Stimulated activated CD4-positive, alpha-beta T cell treated with anti-CD3 and anti-CD28 coated beads, TNF-alpha, amount 100 ng/mL, for 1 hour (primary cell): ENCODE results near the gene THSD1.
A peak's percentile ranks its signal among the peaks of the same experiment; 100 is the strongest.

Source experiments
- DNase-seq, 3 donors: peaks; one replicate each; pipeline ENCODE4 v3.0.0-alpha.2; 2020; ENCODE audit warnings: low read depth in 3 of 3, low spot score in 1 of 3

The THSD1 gene

GRCh38 chr13:52405767-52406494, at the start of gene THSD1:
Gene THSD1 (minus strand): TSS chr13:52406172. CDS start chr13:52402600, 3,572 bp downstream.
- no peak for DNase-seq

GRCh38 chr13:52455677-52456041, 49.7 kb upstream of the THSD1 start:
- peak; percentile 21 to 75 (median 55) for DNase-seq

- peak; percentile 73 to 82 (median 76) for DNase-seq
Observed at GRCh38 chr13:52454820-52455676, 49.1 kb upstream of the THSD1 start, which contains the start of gene CKAP2. Gene CKAP2 (plus strand): TSS chr13:52455478. CDS start chr13:52455557, 79 bp downstream.

DNA sequence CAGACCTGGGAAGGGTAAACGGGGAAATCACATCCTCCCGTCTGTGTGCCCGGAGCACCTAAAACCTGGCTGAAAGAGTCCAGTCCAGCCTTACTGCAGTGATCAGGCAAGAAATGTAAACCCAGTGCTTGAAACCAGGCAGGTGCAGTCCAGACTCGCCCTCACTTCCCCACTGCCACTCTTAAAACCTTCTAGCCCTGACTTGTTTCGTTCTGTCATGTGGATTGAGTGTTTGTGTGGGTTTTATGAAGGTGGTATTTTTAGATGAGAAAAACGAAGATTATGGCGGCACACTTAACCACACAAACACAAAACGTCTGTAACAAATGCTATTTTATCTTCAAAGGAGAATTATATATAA, 48.5 kb upstream of the THSD1 start:
- no peak for DNase-seq

GRCh38 chr13:52452470-52452869, 46.5 kb upstream of the THSD1 start:
- no peak for DNase-seq

DNA sequence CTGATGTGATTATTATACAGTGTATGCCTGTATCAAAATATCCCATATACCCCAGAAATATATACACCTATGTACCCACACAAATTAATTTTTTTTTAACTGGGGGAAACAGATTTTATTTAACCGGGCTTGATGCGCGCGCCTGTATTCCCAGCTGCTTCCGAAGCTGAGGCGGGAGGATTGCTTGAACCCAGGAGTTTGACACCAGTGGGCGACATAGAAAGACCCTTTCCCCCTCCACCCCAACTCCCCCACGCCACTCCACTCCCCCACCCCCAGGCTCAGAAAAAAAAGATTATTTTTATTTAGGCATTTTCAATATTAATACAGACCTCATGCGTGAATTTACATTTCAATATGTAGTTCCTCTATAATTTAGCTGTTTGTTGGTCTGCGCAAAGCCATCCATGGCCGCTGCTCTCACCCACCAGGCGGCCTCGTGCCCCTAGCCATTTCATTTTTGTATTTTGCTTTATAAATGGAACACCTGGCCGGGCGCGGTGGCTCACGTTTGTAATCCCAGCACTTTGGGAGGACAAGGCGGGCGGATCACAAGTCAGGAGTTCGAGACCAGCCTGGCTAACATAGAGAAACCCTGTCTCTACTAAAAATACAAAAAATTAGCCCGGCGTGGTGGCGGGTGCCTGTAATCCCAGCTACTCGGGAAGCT, 45.3 kb upstream of the THSD1 start:
- DNase-seq, result no peak

DNA sequence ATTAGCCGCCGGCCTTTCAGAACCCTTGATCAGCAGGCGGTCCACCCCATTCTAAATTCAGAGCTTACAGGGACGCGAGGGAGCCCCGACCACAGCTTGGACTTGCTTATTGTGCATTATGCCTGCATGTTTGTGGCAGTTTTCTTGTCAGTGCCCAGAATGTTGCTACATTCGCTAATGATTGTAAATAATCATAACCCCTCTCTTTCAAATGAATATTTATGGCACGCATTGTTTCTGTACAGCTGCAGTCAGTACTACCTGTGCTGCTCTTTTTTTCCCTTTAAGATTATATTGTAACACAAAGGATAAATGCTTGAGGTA, 44.8 kb upstream of the THSD1 start:
- no peak for DNase-seq

- DNase-seq, result peak; percentile 84 to 96 (median 91)
Observed at GRCh38 chr13:52450012-52450792, 44.2 kb upstream of the THSD1 start, which contains the start of gene VPS36. Gene VPS36 (minus strand): TSS chr13:52450634. CDS start chr13:52450594, 40 bp downstream.

DNA sequence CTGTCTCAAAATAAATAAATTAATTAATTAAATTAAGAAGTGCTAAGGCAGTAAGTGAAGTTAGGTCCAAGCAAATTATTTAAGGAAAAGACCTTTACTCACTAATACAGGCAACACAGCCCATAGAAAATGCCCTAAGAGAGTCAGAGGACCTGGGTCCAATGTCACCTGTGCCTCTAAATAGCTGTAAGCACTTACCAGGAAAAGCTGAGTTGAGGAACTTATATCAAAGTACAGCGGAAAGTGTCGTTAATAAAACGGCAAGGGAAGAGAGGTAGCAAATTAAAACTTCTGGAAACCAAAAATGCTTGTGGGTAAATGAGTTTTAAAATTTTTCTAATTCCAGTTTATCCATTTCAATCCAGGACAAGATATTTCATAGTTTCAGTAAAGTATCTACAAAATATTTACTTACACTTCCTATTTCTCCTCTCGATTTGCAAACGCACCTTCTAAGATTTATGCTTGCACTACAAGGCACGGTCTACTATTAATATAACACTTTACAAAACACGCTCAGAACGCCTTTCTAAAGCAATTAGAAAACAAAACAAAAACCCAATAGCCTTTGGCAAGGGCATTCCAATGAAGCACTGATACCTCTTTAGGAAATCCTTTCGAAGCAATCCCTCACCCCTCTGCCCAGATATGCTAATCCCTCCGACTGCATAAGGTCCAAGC, 43.5 kb upstream of the THSD1 start:
- DNase-seq, result no peak

GRCh38 chr13:52447815-52448552, 42.0 kb upstream of the THSD1 start:
- DNase-seq, result no peak

- DNase-seq, result no peak
Observed at GRCh38 chr13:52447354-52447753, 41.4 kb upstream of the THSD1 start.

- no peak for DNase-seq
Observed at GRCh38 chr13:52446265-52446664, 40.3 kb upstream of the THSD1 start.

DNA sequence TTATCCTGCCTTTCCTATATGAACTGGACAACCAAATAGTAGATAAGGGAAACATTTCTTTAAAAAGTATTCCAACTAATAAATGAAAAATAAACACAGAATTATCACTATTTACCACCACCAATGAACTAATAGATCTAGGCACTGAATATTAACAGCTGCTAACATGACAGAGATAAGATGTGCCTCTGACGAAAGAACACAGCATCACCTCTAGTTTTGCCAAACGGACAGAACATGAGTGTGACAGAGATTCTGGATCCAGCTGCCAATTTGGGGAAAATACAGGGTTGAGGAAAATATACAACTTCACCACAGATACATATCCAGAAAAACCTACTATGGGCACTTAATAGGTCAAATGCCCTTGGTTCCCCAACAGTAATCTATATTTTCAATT, 26.5 kb upstream of the THSD1 start:
- DNase-seq, result no peak

- DNase-seq, result no peak
Observed at GRCh38 chr13:52428295-52428694, 22.3 kb upstream of the THSD1 start.

DNA sequence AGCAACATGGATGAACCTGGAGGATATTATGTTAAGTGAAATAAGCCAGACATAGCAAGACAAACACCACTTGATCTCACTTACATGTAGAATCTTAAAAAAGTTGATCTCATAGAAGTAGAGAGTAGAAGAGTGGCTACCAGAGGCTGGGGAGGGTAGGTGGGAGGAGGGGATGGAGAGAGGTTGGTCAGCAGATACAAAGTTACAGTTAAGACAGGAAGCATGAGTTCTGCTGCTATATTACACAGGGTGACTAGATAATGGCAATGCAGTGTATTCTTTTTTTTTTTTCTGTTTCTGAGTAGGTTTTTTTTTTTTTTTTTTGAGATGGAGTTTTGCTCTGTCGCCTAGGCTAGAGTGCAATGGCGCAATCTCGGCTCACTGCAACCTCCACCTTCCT, 15.2 kb upstream of the THSD1 start:
- DNase-seq, result no peak

- no peak for DNase-seq
Observed at GRCh38 chr13:52419080-52419479, 13.1 kb upstream of the THSD1 start.

- no peak for DNase-seq
Observed at GRCh38 chr13:52414963-52415362, 9.0 kb upstream of the THSD1 start.

DNA sequence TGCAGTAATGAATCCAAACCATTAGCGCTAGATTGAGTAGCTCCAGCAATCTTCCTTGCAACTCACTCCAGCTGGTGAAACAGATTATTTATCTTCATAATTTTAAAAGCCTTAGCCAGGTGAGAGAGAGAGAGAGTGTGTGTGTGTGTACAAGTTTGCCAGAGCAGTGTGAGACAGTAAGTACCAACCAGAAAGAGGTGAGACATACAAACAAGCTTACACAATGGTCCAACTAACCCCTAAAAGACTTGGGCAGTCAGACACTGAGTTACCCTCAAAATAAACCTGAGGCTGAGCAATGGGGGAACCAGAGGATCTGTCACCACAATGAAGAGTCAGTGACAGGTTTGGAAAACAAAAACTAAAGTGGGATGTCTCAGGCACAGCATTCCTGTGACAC, 8.1 kb upstream of the THSD1 start:
- no peak for DNase-seq

GRCh38 chr13:52412128-52412527, 6.2 kb upstream of the THSD1 start:
- no peak for DNase-seq

DNA sequence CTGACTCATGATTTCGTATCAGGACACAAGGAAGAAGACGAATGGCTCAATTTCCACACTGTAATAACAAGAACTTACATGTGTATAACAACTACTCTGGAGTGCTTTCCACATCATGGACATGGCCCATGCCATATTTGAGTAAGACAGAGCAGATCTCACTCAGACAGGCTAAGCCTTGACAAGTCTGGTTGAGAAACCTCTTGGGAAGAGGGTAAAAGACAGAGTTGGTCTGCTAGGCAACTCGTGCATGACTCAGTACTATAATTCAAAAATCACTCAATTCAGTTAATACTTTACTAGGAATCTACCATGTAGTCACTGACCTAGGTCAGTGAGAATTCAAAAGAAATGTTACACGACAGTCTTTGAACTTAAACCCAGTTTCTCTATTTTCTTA, 5.7 kb upstream of the THSD1 start:
- DNase-seq, result no peak
